ENCODE data around the gene ROR2.

DNA sequence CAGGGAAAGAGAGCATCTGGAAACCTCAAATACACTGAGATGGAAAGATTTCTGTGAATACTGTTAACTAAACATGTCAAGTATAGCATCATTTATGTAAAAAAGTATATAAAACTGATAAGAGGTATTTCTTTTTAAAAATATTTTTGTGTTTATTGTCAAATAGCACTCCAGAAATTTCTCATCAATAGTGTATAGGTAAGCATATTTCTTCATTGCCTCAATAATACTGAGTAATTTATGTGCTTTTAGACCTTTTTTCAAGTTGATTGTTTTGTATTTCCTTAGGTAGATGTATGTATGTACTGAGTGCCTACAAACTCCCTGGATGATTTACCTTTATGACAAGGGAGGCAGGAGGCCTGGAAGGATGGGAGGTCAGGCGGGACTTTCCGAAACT, 196.3 kb downstream of the ROR2 start:
- TF ChIP-seq, protein P1, sequence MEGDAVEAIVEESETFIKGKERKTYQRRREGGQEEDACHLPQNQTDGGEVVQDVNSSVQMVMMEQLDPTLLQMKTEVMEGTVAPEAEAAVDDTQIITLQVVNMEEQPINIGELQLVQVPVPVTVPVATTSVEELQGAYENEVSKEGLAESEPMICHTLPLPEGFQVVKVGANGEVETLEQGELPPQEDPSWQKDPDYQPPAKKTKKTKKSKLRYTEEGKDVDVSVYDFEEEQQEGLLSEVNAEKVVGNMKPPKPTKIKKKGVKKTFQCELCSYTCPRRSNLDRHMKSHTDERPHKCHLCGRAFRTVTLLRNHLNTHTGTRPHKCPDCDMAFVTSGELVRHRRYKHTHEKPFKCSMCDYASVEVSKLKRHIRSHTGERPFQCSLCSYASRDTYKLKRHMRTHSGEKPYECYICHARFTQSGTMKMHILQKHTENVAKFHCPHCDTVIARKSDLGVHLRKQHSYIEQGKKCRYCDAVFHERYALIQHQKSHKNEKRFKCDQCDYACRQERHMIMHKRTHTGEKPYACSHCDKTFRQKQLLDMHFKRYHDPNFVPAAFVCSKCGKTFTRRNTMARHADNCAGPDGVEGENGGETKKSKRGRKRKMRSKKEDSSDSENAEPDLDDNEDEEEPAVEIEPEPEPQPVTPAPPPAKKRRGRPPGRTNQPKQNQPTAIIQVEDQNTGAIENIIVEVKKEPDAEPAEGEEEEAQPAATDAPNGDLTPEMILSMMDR (IDR thresholded peaks at IDR 0.05): no peak
- no peak for TF ChIP-seq POLR2A (IDR thresholded peaks at IDR 0.05)

Data from thyroid gland (tissue), 4 donors.